Peyer's patch (tissue), 4 donors: ENCODE data around the gene GPR146. TPM values are rescaled to one million over a fixed set of nuclear protein-coding genes. Genes with fewer than 3 reads are reported as not detected.
A peak's percentile ranks its signal among the peaks of the same experiment; 100 is the strongest.

ENCODE experiments used
- DNase-seq, 3 donors: peaks; one replicate each; pipeline ENCODE4 v3.0.0-alpha.2; 2017 to 2019
- H3K27ac ChIP-seq, 4 donors: fragments of 200-600 bp; sonication (generic); one replicate each; pipeline ENCODE4 v1.5.1; 2016 to 2019
- H3K27me3 ChIP-seq, 2 donors: fragments of 200-600 bp; sonication (generic); one replicate each; pipeline ENCODE4 v1.5.1; 2019
- H3K36me3 ChIP-seq, 3 donors: fragments of 200-600 bp; sonication (generic); one replicate each; pipeline ENCODE4 v1.5.1; 2016 to 2019
- H3K4me1 ChIP-seq, 4 donors: fragments of 200-600 bp; sonication (generic); one replicate each; pipeline ENCODE4 v1.5.1; 2016 to 2019
- H3K4me3 ChIP-seq, 4 donors: fragments of 200-600 bp; sonication (generic); 1 replicate in 3 of 4; 2 replicates in 1 of 4; pipeline ENCODE4 v1.5.1; 2016 to 2019; ENCODE audit warnings: mild to moderate bottlenecking in 1 of 4
- H3K9me3 ChIP-seq, 4 donors: fragments of 200-600 bp; sonication (generic); one replicate each; pipeline ENCODE4 v1.5.1; 2016 to 2019; ENCODE audit warnings: mild to moderate bottlenecking in 1 of 4
- POLR2A ChIP-seq, 2 donors: fragments of 450-650 bp; IDR thresholded peaks; one replicate each; pipeline ENCODE4 v1.5.1; 2017; ENCODE audit warnings: antibody characterized with exemption in 2 of 2, mild to moderate bottlenecking in 2 of 2, moderate library complexity in 2 of 2
- total RNA-seq, 4 donors: library from RNA; depleted of rRNA; stranded (reverse); fragments of >200 nt; gene quantifications; one replicate each; pipeline ENCODE4 v1.1.0, GENCODE V29; 2016
- TF ChIP-seq, protein P1 (sequence below), 6 experiments: fragments of 450-650 bp in 4 of 6; fragments of 200-600 bp in 2 of 6; sonication (generic) in 1 of 6; IDR thresholded peaks; one replicate each; pipeline ENCODE4 v1.5.1; 2017 to 2019; ENCODE audit warnings: antibody characterized with exemption in 6 of 6, mild to moderate bottlenecking in 3 of 6, moderate library complexity in 1 of 6

Gene GPR146
- total RNA-seq, 4 donors from 2014 or later = 1.4 to 13.2 (median 4.4) TPM

DNA sequence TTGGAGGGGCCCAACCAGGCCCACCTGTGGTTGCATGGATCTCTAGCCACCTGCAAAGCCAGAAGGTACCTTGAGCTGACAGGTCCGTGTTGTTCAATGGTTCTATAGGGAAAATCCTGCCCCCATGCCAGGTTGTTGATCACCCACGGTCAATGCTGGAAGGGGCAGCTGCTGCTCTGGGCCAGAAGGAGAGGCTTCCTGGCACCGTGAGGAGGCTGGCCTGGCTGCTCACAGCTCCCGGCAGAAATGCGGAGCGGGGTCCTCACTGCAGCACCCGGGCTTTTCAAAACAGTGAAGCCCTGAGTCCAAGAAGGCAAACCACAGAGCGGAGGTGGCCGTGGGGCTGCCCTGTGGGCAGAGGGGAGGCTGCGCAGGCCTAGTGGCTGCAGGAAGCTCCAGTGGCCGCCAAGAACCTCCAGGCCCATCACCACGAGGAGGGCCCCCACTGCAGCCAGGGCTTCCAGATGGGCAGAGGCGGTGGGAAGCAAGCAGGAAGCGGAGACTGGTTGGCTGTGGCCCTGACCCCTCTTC, 25.0 kb upstream of the GPR146 start:
- no peak for DNase-seq
- no peaks in the 10 kb centered on the region for H3K27me3 ChIP-seq
- H3K9me3 ChIP-seq = no peaks in the 10 kb centered on the region
- no peaks in the 10 kb centered on the region for H3K36me3 ChIP-seq
- H3K27ac ChIP-seq = no peak overlapping the region
- H3K4me3 ChIP-seq = no peak overlapping the region
- TF ChIP-seq POLR2A (IDR thresholded peaks at IDR 0.05) = no peak
- TF ChIP-seq, protein P1, sequence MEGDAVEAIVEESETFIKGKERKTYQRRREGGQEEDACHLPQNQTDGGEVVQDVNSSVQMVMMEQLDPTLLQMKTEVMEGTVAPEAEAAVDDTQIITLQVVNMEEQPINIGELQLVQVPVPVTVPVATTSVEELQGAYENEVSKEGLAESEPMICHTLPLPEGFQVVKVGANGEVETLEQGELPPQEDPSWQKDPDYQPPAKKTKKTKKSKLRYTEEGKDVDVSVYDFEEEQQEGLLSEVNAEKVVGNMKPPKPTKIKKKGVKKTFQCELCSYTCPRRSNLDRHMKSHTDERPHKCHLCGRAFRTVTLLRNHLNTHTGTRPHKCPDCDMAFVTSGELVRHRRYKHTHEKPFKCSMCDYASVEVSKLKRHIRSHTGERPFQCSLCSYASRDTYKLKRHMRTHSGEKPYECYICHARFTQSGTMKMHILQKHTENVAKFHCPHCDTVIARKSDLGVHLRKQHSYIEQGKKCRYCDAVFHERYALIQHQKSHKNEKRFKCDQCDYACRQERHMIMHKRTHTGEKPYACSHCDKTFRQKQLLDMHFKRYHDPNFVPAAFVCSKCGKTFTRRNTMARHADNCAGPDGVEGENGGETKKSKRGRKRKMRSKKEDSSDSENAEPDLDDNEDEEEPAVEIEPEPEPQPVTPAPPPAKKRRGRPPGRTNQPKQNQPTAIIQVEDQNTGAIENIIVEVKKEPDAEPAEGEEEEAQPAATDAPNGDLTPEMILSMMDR (IDR thresholded peaks at IDR 0.05) = no peak
- H3K4me1 ChIP-seq = peaks cover 0 to 10% (median 2%) of the 10 kb centered on the region in 4 donors

DNA sequence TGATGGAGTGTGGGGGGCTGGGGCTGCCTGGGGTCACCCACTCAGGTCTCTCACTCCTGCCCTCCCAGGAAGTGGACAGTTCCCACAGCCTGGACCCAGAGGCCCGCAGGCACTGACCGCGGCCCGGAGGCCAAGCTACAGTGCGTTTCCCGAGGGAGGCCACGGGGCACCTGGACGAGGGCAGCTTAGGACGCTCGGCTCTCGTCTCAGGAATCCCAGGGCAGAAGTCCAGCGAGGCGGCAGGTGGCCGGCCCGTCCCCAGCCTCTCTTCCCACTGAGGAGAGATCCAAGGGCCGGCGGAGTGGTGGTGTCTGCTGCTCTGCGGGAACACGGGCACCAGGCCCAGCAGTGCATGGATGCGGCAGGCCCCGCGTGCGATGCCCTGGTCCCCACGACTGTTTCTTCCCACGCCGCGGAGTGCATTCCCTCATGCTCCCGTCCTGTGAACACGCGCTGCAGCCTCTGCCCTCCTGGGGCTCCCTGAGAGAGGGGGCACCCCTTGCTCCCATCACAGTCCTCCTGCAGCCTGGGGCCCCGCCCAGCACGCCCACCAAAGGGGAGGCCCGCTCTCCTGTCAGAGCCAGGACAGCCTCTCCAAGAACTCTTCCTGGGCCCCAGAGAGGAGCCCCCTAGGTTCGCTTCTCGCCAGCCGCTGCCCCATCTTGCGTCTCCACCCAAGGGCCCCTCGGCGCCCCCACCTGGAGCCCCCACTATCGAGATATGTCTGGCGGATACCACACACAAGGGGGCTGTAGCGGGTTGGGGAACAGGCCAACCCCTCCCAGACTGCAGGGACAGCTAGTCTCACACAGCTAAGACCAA, 24.3 kb upstream of the GPR146 start:
- no peaks in the 10 kb centered on the region for H3K27me3 ChIP-seq
- no peaks in the 10 kb centered on the region for H3K9me3 ChIP-seq
- TF ChIP-seq, protein P1 (IDR thresholded peaks at IDR 0.05) = no peak
- TF ChIP-seq POLR2A (IDR thresholded peaks at IDR 0.05) = no peak
- H3K27ac ChIP-seq = no peak overlapping the region
- H3K4me1 ChIP-seq = peaks cover 0 to 16% (median 5%) of the 10 kb centered on the region in 4 donors
- no peak for DNase-seq
- no peaks in the 10 kb centered on the region for H3K36me3 ChIP-seq
- no peak overlapping the region for H3K4me3 ChIP-seq

DNA sequence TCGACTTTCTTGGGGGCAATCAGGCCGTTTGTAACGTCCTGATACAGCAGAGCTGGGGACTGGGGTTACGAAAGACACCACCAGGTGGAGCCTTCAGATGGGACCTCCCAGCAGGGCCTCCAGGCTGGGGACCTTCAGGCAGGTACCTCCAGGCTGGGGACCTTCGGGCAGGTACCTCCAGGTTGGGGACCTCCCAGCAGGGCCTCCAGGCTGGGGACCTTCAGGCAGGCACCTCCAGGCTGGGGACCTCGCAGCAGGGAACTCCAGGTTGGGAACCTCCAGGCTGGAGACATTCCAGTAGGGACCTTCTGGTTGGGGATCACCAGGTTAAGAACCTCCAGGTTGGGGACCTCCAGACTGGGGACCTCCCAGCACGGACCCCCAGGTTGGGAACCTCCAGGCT, 23.5 kb upstream of the GPR146 start:
- TF ChIP-seq POLR2A (IDR thresholded peaks at IDR 0.05) = no peak
- TF ChIP-seq, protein P1 (IDR thresholded peaks at IDR 0.05) = peak in 1 of 6 experiments; percentile 17
- no peaks in the 10 kb centered on the region for H3K36me3 ChIP-seq
- no peak overlapping the region for H3K27ac ChIP-seq
- H3K27me3 ChIP-seq = no peaks in the 10 kb centered on the region
- no peaks in the 10 kb centered on the region for H3K9me3 ChIP-seq
- H3K4me3 ChIP-seq = no peak overlapping the region
- DNase-seq = no peak
- H3K4me1 ChIP-seq = peaks cover 0 to 17% (median 5%) of the 10 kb centered on the region in 4 donors

DNA sequence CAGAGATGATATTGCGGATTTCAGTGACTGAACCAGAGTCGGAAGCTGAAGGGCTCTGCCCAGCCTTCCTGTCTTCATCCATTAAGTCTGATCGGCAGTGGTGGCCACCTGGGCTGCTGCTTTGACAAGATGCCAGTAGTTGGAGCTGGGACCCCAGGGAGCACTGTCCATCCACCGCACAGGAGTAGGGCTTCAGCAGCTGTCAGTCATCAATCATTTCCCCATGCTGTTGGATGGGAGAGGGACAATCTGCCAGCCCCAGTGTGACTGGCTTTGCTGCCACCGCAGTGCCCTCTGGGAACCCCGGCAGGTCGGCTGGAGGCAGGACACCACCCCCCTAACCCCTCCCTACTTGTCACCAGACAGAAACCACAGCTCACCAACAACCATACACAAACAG, 23.0 kb upstream of the GPR146 start:
- Histone ChIP-seq H3K36me3 (no peaks in the 10 kb centered on the region), H3K27ac (no peak overlapping the region), H3K27me3 (no peaks in the 10 kb centered on the region), H3K9me3 (no peaks in the 10 kb centered on the region), H3K4me3 (no peak overlapping the region), H3K4me1 (peaks cover 0 to 17% (median 5%) of the 10 kb centered on the region in 4 donors)
- DNase-seq = no peak
- no peak for TF ChIP-seq POLR2A (IDR thresholded peaks at IDR 0.05)
- TF ChIP-seq, protein P1 (IDR thresholded peaks at IDR 0.05) = no peak

DNA sequence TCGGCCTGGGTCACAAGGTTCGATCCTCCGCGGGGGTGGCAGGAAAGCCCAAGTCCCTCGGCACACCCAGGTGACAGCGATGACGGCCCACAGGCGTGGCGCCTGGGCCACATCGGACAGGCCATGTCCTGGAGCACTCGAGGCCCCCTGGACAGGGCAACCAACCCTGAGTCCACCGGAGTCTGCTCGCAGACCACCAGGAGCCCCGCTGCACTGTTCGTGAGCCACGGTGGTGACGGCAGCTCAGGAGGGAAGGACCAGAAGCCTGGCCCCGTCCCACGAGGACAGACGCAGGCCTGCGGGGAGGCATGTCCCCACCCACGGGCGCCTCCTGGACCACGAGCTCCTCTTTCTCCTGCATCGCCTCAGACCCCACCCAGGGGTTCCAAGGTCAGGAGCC, 22.4 kb upstream of the GPR146 start:
- H3K4me1 ChIP-seq = peaks cover 0 to 17% (median 5%) of the 10 kb centered on the region in 4 donors
- no peaks in the 10 kb centered on the region for H3K9me3 ChIP-seq
- DNase-seq = no peak
- H3K27me3 ChIP-seq = no peaks in the 10 kb centered on the region
- no peaks in the 10 kb centered on the region for H3K36me3 ChIP-seq
- no peak overlapping the region for H3K27ac ChIP-seq
- no peak for TF ChIP-seq POLR2A (IDR thresholded peaks at IDR 0.05)
- TF ChIP-seq, protein P1 (IDR thresholded peaks at IDR 0.05) = no peak
- H3K4me3 ChIP-seq = no peak overlapping the region
